ENCODE data around the gene TEK.
"Not testable (repeated sequence)": the region's sequence is repeated elsewhere in the genome, so short reads cannot be mapped to it uniquely, and the experiment has no call there.

DNA sequence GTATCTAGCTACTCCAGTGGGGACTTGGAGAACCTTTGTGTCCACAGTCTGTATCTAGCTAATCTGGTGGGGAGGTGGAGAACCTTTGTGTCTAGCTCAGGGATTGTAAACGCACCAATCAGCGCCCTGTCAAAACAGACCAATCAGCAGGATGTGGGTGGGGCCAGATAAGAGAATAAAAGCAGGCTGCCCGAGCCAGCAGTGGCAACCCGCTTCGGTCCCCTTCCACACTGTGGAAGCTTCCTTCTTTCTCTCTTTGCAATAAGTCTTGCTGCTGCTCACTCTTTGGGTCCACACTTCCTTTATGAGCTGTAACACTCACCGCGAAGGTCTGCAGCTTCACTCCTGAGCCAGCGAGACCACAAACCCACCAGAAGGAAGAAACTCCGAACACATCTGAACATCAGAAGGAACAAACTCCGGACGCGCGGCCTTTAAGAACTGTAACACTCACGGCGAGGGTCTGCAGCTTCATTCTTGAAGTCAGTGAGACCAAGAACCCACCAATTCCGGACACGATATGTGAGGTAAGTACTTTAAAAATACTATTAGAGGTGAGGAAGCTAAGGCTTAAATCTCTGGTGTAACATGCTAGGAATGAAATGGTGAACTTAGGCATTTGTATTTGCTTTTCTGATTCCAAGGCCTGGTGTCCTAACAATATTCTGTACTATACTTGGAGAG is 15.5 kb upstream of the TEK start:
- not testable (repeated sequence) for TF ChIP-seq EZH2 (IDR thresholded peaks at IDR 0.05; ENCODE audit: insufficient read depth, poor library complexity, severe bottlenecking); EZH2phosphoT487 (IDR thresholded peaks at IDR 0.05; ENCODE audit: insufficient read depth, low read depth)

All from GM23248 (cell line).